ENCODE measurements around the gene SSR3.

DNA sequence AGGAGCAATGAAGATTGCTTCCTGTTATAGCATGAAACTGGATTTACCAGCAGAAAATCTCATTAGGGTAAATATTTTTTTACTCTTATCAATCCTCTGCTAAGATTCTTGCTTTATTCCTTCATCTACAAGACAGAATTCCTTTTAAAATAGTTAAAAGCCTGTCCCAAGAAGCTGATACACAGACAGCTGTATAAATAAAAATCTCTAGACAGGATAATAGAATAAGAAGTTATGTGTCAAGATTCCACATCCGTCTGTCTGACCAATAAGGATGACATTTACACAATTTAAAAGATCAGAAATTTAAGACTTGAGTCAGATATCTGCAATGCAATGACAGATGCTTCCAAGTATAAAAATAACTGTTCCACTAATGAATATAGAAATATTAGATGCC lies 57.6 kb downstream of the SSR3 start:
- TF ChIP-seq, protein P1, sequence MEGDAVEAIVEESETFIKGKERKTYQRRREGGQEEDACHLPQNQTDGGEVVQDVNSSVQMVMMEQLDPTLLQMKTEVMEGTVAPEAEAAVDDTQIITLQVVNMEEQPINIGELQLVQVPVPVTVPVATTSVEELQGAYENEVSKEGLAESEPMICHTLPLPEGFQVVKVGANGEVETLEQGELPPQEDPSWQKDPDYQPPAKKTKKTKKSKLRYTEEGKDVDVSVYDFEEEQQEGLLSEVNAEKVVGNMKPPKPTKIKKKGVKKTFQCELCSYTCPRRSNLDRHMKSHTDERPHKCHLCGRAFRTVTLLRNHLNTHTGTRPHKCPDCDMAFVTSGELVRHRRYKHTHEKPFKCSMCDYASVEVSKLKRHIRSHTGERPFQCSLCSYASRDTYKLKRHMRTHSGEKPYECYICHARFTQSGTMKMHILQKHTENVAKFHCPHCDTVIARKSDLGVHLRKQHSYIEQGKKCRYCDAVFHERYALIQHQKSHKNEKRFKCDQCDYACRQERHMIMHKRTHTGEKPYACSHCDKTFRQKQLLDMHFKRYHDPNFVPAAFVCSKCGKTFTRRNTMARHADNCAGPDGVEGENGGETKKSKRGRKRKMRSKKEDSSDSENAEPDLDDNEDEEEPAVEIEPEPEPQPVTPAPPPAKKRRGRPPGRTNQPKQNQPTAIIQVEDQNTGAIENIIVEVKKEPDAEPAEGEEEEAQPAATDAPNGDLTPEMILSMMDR (IDR thresholded peaks at IDR 0.05; ENCODE audit: insufficient read depth, low read depth, low read length): no peak
- TF ChIP-seq EZH2 (IDR thresholded peaks at IDR 0.05; ENCODE audit: insufficient read depth, low read length): no peak

Data from astrocyte (in vitro differentiated cells and primary cell).